GDM1 (cell line): Measurements from ENCODE around the gene ZIC2.
"Not testable (repeated sequence)": the region's sequence is repeated elsewhere in the genome, so short reads cannot be mapped to it uniquely, and the experiment has no call there.

ENCODE experiments used
- DNase-seq: peaks from one replicate; lab custom pipeline; 2025; lab: John Stamatoyannopoulos, UW

The ZIC2 gene

GRCh38 chr13:99981735-99982035 lies at the start of gene ZIC2:
TSS of gene ZIC2 (plus strand) at chr13:99981784. CDS start at chr13:99982065, 281 bp downstream.
- DNase-seq, result no peak

- no peak for DNase-seq
Observed at GRCh38 chr13:99932912-99933311, 48.7 kb upstream of the ZIC2 start.

- DNase-seq, result no peak
Observed at GRCh38 chr13:99935772-99936171, 45.8 kb upstream of the ZIC2 start.

GRCh38 chr13:99938635-99939034 lies 42.9 kb upstream of the ZIC2 start:
- DNase-seq, result no peak

- no peak for DNase-seq
Observed at GRCh38 chr13:99941086-99941485, 40.5 kb upstream of the ZIC2 start.

GRCh38 chr13:99941911-99942310 lies 39.7 kb upstream of the ZIC2 start:
- DNase-seq, result no peak

- DNase-seq, result no peak
Observed at GRCh38 chr13:99944102-99944501, 37.5 kb upstream of the ZIC2 start.

- no peak for DNase-seq
Observed at GRCh38 chr13:99944606-99945005, 37.0 kb upstream of the ZIC2 start.

- not testable (repeated sequence) for DNase-seq
Observed at GRCh38 chr13:99945515-99945914, 36.1 kb upstream of the ZIC2 start.

- no peak for DNase-seq
Observed at GRCh38 chr13:99947666-99948065, 33.9 kb upstream of the ZIC2 start.

- DNase-seq, result no peak
Observed at GRCh38 chr13:99948411-99948810, 33.2 kb upstream of the ZIC2 start.

- DNase-seq, result no peak
Observed at GRCh38 chr13:99948907-99949678, 32.5 kb upstream of the ZIC2 start.

- DNase-seq, result no peak
Observed at GRCh38 chr13:99949679-99950413, 31.7 kb upstream of the ZIC2 start.

- not testable (repeated sequence) for DNase-seq
Observed at GRCh38 chr13:99951666-99952065, 29.9 kb upstream of the ZIC2 start.

- DNase-seq, result no peak
Observed at GRCh38 chr13:99953138-99953755, 28.3 kb upstream of the ZIC2 start.

- no peak for DNase-seq
Observed at GRCh38 chr13:99955107-99955746, 26.4 kb upstream of the ZIC2 start.

- DNase-seq, result no peak
Observed at GRCh38 chr13:99955747-99956472, 25.7 kb upstream of the ZIC2 start.

- DNase-seq, result no peak
Observed at GRCh38 chr13:99956473-99957349, 24.9 kb upstream of the ZIC2 start.

- no peak for DNase-seq
Observed at GRCh38 chr13:99958406-99959126, 23.0 kb upstream of the ZIC2 start.

- no peak for DNase-seq
Observed at GRCh38 chr13:99959127-99959539, 22.5 kb upstream of the ZIC2 start.
